NCI-H187 treated with DMSO at 0.1 percent for 48 hours (cell line): ENCODE results near the gene TAMALIN.

Experiments
- DNase-seq: peaks from one replicate; lab custom pipeline; 2025; lab: John Stamatoyannopoulos, UW

TAMALIN gene

GRCh38 chr12:52014567-52015530 is 8.1 kb downstream of the TAMALIN start:
- DNase-seq = no peak

- DNase-seq = no peak
These were observed 8.8 kb downstream of the TAMALIN start for GRCh38 chr12:52015532-52016041.

- DNase-seq = no peak
These were observed 11.8 kb downstream of the TAMALIN start for GRCh38 chr12:52018433-52019112.

GRCh38 chr12:52019113-52019770 is 12.5 kb downstream of the TAMALIN start:
- no peak for DNase-seq

GRCh38 chr12:52020539-52021336 is 14.0 kb downstream of the TAMALIN start:
- no peak for DNase-seq

GRCh38 chr12:52022841-52023181 is 16.1 kb downstream of the TAMALIN start:
- no peak for DNase-seq

- DNase-seq = no peak
These were observed 16.6 kb downstream of the TAMALIN start for GRCh38 chr12:52023182-52023975.

- DNase-seq = no peak
These were observed 17.4 kb downstream of the TAMALIN start for GRCh38 chr12:52023976-52024688.

GRCh38 chr12:52024845-52025230 is 18.1 kb downstream of the TAMALIN start:
- DNase-seq = no peak

GRCh38 chr12:52026263-52026662 is 19.5 kb downstream of the TAMALIN start:
- DNase-seq = no peak

GRCh38 chr12:52027085-52027843 is 20.5 kb downstream of the TAMALIN start:
- DNase-seq = no peak

- peak; percentile 48 for DNase-seq
These were observed 22.9 kb downstream of the TAMALIN start for GRCh38 chr12:52029685-52030084.

GRCh38 chr12:52032446-52032803 is 25.7 kb downstream of the TAMALIN start:
- no peak for DNase-seq

- peak; percentile 78 for DNase-seq
These were observed 26.2 kb downstream of the TAMALIN start for GRCh38 chr12:52032804-52033445.

- no peak for DNase-seq
These were observed 26.8 kb downstream of the TAMALIN start for GRCh38 chr12:52033446-52034140.

- DNase-seq = no peak
These were observed 28.4 kb downstream of the TAMALIN start for GRCh38 chr12:52035190-52035589.

GRCh38 chr12:52035926-52036325 is 29.2 kb downstream of the TAMALIN start:
- no peak for DNase-seq

- DNase-seq = no peak
These were observed 29.9 kb downstream of the TAMALIN start for GRCh38 chr12:52036587-52037171.
